Uterus (tissue), 2 donors: ENCODE results near the gene DNAH17.

Source experiments
- CTCF ChIP-seq, 4 experiments: fragments of 200-600 bp in 2 of 4; fragments of 450-650 bp in 2 of 4; sonication (generic) in 2 of 4; IDR thresholded peaks; one replicate each; pipeline ENCODE4 v1.5.1; 2016 to 2019; ENCODE audit warnings: antibody characterized with exemption in 4 of 4, mild to moderate bottlenecking in 2 of 4, moderate library complexity in 1 of 4
- POLR2A ChIP-seq, 2 donors: fragments of 450-650 bp; IDR thresholded peaks; one replicate each; pipeline ENCODE4 v1.6.1; 2016; ENCODE audit warnings: antibody characterized with exemption in 2 of 2, mild to moderate bottlenecking in 1 of 2, moderate library complexity in 1 of 2

- TF ChIP-seq CTCF (IDR thresholded peaks at IDR 0.05) (no peak), POLR2A (IDR thresholded peaks at IDR 0.05) (no peak)
Observed at GRCh38 chr17:78506454-78507309, 70.5 kb downstream of the DNAH17 start.
